Measurements from ENCODE around the gene CDC42BPG. TPM values are rescaled to one million over a fixed set of nuclear protein-coding genes. Genes with fewer than 3 reads are reported as not detected.

The CDC42BPG gene
- total RNA-seq, 1 donor from 2014 or later: 0.05 TPM

DNA sequence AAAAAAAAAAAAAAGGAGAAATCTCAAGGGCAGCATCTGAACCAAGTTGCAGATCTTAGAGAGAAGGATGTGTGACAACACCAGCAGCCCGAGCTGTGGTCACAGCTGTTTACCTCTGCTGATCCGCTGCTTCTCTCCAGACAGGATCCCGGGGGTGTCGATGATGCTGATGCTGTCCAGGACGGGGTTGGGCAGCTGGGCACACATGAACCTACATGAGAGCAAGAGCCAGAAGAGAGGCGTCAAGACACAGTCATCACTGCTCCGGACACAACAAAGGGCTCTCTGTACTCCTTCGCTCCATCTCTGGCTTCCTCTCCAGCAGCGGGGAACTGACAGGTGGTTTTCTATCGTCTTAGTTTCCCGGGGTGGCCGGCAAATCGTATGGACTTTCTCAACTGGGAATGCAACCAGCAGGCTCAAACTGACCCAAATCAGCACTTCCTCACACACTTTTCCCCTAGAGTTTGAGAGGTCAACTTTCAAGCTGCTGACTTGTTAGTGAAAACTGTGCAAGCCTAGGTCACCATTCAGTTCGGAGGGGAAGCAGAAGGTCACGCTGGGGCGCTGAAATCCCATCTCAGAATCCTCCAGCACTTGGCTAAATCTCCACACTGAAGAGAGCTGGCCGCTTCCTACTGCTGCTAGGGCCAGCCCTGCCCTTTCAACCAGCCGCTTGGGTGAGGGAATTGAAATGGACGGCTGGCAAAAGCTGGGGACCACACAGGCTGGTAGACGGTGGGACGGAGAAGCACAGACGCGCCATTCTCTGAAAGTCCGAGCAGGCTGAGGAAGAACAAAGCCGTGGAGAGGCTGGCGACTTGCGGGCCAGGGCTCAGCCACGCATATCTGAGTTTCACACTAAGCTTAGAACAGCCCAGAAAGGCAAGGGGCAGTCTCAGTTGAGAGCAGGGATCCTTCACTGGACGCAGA, 30.1 kb upstream of the CDC42BPG start:
- Mint-ChIP-seq H3K9me3 (no peaks in the 10 kb centered on the region), H3K4me3 (peak overlapping the region; percentile 100), H3K27ac (peak overlapping the region; percentile 53), H3K27me3 (no peaks in the 10 kb centered on the region), H3K36me3 (ENCODE audit: low read depth) (peaks cover 57% of the 10 kb centered on the region), H3K4me1 (peaks cover 71% of the 10 kb centered on the region)
- intact Hi-C loops (cut with micrococcal nuclease): no loop called here
- no peak for DNase-seq

DNA sequence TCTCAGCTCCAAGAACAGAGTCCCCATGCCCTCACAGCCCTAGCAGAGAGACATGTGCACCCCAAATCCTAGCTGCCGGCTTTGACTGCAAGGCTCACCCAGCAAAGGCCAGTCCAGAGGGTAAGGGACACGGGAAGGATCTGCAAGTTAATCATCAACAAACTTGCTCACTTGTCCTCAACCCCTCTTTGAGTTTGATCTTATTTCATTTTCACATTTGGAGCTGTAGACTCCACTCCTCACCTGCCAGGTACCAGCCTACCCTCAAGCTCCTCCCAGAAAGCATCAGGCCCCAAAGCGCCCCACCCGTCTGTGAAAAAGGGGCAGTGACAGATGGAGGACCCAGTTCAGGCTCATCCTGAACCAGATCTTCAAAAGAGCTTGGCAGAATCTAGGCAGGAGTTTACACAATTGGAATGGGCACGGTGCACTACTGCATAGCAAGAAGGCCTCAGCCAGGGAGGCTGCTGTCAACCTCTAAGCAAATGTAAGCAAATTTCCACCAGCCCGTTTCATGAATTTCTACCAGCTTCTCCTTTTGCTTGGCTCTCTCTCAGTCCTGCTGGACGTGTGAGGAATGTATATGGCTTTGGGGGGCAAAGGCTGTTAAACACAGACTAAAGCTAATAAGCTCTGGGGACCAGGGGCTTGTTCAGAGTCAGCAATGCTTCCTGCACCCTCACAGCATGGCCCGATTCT, 28.5 kb upstream of the CDC42BPG start:
- peaks cover 69% of the 10 kb centered on the region for H3K36me3 Mint-ChIP-seq (ENCODE audit: low read depth)
- no peaks in the 10 kb centered on the region for H3K27me3 Mint-ChIP-seq
- DNase-seq: no peak
- peak overlapping the region; percentile 1 for H3K4me3 Mint-ChIP-seq
- intact Hi-C loops (cut with micrococcal nuclease): no loop called here
- H3K4me1 Mint-ChIP-seq: peaks cover 80% of the 10 kb centered on the region
- peak overlapping the region; percentile 7 for H3K27ac Mint-ChIP-seq
- no peaks in the 10 kb centered on the region for H3K9me3 Mint-ChIP-seq

DNA sequence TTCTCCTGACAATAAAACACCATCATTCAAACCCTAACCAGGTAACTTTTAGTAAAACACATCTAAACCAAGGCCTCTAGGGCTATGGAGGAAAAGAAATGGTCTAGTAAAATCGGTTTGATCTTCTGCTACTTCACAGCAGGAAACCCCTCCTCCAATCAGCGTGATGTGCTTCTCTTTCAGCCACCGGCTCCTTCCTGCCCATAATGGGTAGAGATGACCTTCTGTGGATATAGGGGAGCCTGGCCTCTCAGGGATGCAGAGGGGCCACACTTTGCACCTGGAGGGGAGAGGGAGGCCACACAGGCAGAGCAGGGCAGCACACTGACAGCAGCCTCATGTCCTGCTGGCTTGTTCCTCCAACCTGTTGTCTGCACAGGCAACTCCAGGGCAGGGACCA, 27.0 kb upstream of the CDC42BPG start:
- Mint-ChIP-seq H3K9me3 (no peaks in the 10 kb centered on the region), H3K4me1 (peaks cover 74% of the 10 kb centered on the region), H3K27ac (peak overlapping the region; percentile 61), H3K4me3 (peak overlapping the region; percentile 61), H3K27me3 (no peaks in the 10 kb centered on the region), H3K36me3 (ENCODE audit: low read depth) (peaks cover 64% of the 10 kb centered on the region)
- intact Hi-C loops (cut with micrococcal nuclease): no loop called here
- DNase-seq: no peak

DNA sequence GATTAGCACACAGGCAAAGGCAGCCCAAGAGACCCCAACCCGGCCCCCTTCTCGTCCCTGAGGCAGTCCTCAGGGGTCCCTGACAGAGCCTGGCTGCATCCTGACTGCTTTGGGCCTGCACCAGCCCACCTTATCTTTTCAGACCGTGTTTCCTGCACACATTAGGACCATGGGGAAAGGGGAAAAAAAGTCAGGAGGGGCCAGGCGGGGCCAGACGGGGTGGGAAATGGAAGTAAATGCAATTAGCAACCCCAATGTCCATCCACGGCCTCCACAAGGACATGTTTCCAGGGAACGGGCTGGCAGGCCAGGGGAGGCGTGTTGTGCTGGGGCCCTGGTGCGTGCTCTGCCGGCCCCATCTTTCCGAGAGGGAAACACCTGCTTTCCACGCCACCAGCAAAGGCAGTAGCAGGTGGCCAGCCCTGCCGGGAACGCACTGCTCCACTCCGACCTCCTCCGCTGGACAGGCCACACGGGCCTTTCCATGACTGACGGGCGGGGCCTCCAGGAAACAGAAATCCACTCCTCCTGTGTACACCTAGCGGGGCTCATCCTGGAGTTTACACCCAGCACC, 26.5 kb upstream of the CDC42BPG start:
- intact Hi-C loops (cut with micrococcal nuclease): no loop called here
- no peak for DNase-seq
- no peaks in the 10 kb centered on the region for H3K27me3 Mint-ChIP-seq
- peaks cover 3% of the 10 kb centered on the region for H3K9me3 Mint-ChIP-seq
- peak overlapping the region; percentile 70 for H3K4me3 Mint-ChIP-seq
- peaks cover 74% of the 10 kb centered on the region for H3K4me1 Mint-ChIP-seq
- H3K27ac Mint-ChIP-seq: peak overlapping the region; percentile 81
- peaks cover 65% of the 10 kb centered on the region for H3K36me3 Mint-ChIP-seq (ENCODE audit: low read depth)

DNA sequence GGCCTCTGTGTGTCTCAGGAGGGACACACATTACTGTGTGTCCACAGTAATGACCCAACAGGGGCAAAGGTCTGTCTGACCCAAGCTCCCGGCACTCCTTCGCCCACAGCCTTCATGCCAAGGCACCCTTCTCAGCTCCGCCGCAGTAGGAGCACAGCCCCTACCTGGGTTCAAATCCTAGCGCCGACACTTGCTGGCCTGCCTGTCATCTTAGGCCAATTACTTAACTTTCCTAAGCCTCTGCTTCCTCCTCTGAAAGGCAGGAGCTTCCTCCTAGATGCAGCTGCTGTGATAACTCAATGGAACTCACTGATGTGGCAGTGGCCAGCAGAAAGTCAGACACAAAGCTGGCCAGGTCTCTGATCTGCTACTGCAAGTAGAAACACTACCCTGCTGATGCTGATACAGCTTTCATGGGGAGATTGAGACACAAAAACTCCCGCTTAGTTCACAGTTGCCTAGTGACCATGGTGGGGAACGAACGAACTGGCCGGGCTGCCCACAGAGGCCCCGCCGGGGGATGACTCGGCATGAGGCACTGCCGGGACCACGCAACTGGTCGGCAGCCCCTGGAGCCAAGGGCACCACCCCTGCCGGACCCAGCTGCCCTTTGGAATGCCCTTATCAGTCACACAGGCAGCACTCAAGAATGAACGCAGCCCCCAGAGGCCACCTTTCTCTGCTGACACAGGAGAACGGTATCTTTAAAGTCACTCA, 25.9 kb upstream of the CDC42BPG start:
- Mint-ChIP-seq H3K4me3 (peak overlapping the region; percentile 70), H3K9me3 (peaks cover 7% of the 10 kb centered on the region), H3K4me1 (peaks cover 74% of the 10 kb centered on the region), H3K27ac (peak overlapping the region; percentile 81), H3K36me3 (ENCODE audit: low read depth) (peaks cover 64% of the 10 kb centered on the region), H3K27me3 (no peaks in the 10 kb centered on the region)
- DNase-seq: no peak
- intact Hi-C loops (cut with micrococcal nuclease): no loop called here

DNA sequence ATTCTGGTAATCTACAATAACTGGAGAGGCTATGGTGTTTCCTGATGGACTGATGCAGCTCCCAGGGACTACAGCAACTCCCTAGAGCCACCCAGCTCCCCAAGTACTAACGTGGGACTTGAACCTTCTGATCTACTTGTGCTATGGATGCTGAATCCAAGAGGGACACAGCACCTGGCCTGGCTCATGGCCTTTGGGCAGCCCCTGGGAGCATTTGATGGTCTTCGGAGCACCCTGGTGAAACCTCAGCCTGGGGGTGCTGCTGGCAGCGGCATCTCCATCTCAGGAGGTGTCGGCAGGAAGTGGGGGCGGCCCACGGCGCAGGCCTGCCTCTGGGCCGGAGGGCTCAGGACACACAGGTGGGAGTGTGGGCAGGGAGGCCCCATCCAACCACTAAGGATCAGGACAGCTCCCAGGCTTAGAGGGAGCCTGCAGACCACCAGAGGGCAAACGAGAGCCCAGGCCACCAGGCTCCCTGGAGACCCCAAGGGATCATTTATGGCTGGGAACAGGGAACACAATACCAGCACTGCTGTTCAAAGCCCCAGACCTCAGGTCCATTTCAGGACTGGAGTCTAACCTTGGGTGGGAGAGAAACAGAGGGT, 25.2 kb upstream of the CDC42BPG start:
- H3K4me3 Mint-ChIP-seq: peak overlapping the region; percentile 77
- peak; percentile 77 for DNase-seq
- H3K27ac Mint-ChIP-seq: peak overlapping the region; percentile 84
- intact Hi-C loops (cut with micrococcal nuclease): loop anchor here (1.0 kb wide), 1 partner anchor 10 kb away; no protein-coding TSS in a partner anchor
- peaks cover 57% of the 10 kb centered on the region for H3K36me3 Mint-ChIP-seq (ENCODE audit: low read depth)
- H3K9me3 Mint-ChIP-seq: peaks cover 7% of the 10 kb centered on the region
- peaks cover 74% of the 10 kb centered on the region for H3K4me1 Mint-ChIP-seq
- no peaks in the 10 kb centered on the region for H3K27me3 Mint-ChIP-seq

DNA sequence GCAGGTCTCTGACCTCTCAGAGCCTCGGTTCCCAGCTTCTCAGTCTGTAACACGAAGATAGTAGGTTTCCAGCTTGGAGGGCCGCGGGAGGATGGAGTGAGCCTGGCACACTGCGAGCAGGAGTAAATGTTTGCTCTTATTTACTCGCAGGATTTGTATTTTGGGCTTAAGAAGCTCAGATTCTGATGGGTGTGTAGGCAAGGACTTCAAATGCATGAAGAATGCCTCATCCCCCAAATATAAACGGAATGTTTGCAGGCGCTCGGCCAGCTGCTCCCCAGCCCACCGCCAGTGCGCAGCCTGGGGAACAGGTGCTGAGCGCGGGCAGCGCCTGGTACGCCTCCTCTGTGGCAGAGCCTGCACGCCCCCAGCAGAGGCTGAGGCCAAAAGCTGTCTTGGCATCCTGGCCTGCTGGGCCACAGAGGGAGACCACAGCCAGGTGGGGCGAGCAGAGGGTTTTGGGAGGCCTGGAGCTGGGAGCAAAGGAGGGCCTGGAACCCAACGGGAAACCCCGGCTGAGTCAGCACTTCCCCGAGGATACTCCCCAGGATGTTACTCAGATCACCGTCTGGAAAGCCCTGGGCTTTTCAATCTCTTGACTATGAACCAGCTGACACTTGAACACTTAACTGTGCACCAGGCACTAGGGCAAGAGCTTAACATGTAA, 24.6 kb upstream of the CDC42BPG start:
- intact Hi-C loops (cut with micrococcal nuclease): loop anchor here (1.0 kb wide), 1 partner anchor 10 kb away; no protein-coding TSS in a partner anchor
- peak overlapping the region; percentile 84 for H3K27ac Mint-ChIP-seq
- H3K4me3 Mint-ChIP-seq: peak overlapping the region; percentile 77
- H3K27me3 Mint-ChIP-seq: no peaks in the 10 kb centered on the region
- peaks cover 73% of the 10 kb centered on the region for H3K4me1 Mint-ChIP-seq
- peaks cover 7% of the 10 kb centered on the region for H3K9me3 Mint-ChIP-seq
- peaks cover 51% of the 10 kb centered on the region for H3K36me3 Mint-ChIP-seq (ENCODE audit: low read depth)
- peak; percentile 72 for DNase-seq

DNA sequence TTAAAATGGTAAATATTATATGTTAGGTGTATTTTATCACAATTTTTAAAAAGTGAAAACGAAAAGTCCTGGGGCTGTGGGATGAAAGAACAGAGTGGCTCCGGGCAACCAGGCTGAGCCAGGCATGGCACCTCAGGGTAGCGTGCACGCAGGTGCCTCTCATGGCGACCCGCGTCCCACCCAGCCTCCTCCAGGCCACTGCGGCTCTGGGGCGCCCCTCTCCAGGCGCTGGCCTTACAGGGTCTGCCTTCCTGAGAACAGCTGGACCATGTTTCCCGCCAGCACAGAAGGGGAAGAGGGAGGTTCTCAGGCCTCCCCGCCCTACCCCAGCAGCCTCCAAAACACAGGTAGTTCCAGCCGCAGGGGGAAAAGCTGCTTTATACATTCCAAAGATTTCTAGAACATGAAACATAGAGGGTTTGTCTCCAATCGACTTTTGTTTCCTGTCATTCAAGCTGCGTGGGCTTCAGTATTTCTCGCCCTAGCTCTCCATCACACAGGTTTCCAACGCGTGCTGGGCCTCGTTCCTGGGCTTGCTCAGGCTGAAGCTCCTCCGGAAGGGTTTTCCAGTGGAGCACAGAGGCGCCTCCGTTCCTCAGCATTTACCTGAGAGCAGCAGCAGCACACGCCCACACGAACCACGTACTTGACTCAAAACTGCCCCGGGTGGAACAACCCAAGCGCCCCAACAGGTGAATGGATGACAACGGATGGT, 23.5 kb upstream of the CDC42BPG start:
- Mint-ChIP-seq H3K4me3 (peak overlapping the region; percentile 77), H3K27ac (peak overlapping the region; percentile 84), H3K36me3 (ENCODE audit: low read depth) (peaks cover 47% of the 10 kb centered on the region), H3K27me3 (no peaks in the 10 kb centered on the region), H3K4me1 (peaks cover 73% of the 10 kb centered on the region), H3K9me3 (peaks cover 7% of the 10 kb centered on the region)
- no peak for DNase-seq
- intact Hi-C loops (cut with micrococcal nuclease): no loop called here

DNA sequence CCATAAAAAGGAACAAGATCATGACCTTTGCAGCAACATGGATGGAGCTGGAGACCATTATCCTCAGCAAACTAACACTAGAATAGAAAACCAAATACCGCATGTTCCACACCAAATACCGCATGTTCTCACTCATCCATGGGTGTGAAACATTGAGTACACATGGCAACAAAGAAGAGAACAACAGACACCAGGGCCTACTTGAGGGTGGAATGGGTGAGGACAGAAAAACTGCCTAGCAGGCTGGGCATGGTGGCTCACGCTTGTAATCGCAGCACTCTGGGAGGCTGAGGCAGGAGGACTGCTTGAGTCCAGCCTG, 21.7 kb upstream of the CDC42BPG start:
- Mint-ChIP-seq H3K9me3 (peaks cover 7% of the 10 kb centered on the region), H3K27me3 (no peaks in the 10 kb centered on the region)

DNA sequence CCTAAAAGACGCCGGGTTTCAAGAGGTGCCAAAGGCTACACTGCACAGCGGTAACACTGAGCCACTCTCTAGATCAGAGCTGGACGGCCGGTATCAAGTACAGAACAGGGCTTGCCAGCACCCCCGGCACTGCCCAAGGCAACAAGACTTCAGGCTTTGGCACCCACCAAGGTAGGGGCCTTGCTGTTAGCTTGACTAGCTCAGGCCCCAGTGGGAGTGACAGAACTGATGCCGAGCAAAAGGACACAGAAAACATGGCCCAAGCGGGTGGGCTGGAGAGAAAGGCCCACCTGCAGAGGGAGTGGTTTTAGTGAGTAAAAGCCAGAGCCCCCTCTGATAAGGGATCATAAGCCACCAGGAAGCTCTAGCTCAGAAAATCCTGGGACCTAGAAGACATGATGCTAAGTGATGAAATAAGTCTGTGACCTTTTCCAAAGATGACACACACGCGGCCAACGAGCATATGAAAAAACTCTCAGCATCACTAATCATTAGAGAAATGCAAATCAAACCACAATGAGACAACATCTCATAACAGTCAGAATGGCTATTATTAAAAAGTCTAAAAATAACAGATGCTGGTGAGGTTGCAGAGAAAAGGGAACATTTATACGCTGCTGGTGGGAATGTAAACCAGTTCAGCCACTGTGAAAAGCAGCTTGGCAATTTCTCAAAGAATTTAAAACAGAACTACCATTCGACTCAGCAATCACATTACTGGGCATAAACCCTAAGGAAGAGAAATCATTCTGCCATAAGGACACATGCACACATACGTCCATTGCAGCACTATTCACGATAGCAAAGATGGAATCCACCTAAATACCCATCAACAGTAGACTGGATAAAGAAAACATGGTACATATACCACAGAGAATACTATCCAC, 21.1 kb upstream of the CDC42BPG start:
- Mint-ChIP-seq H3K4me1 (peaks cover 77% of the 10 kb centered on the region), H3K9me3 (peaks cover 7% of the 10 kb centered on the region), H3K4me3 (peak overlapping the region; percentile 76), H3K36me3 (ENCODE audit: low read depth) (peaks cover 35% of the 10 kb centered on the region), H3K27ac (peak overlapping the region; percentile 95), H3K27me3 (no peaks in the 10 kb centered on the region)
- DNase-seq: no peak
- intact Hi-C loops (cut with micrococcal nuclease): loop anchor here (1.0 to 2.0 kb wide), 2 partner anchors 9 to 15 kb away; no protein-coding TSS in a partner anchor

More for the DNA sequence above, 21.7 kb upstream of the CDC42BPG start:
- peak overlapping the region; percentile 95 for H3K27ac Mint-ChIP-seq
- H3K4me1 Mint-ChIP-seq: peaks cover 75% of the 10 kb centered on the region
- intact Hi-C loops (cut with micrococcal nuclease): no loop called here
- no peak for DNase-seq
- H3K4me3 Mint-ChIP-seq: peak overlapping the region; percentile 76
- H3K36me3 Mint-ChIP-seq (ENCODE audit: low read depth): peaks cover 35% of the 10 kb centered on the region

DNA sequence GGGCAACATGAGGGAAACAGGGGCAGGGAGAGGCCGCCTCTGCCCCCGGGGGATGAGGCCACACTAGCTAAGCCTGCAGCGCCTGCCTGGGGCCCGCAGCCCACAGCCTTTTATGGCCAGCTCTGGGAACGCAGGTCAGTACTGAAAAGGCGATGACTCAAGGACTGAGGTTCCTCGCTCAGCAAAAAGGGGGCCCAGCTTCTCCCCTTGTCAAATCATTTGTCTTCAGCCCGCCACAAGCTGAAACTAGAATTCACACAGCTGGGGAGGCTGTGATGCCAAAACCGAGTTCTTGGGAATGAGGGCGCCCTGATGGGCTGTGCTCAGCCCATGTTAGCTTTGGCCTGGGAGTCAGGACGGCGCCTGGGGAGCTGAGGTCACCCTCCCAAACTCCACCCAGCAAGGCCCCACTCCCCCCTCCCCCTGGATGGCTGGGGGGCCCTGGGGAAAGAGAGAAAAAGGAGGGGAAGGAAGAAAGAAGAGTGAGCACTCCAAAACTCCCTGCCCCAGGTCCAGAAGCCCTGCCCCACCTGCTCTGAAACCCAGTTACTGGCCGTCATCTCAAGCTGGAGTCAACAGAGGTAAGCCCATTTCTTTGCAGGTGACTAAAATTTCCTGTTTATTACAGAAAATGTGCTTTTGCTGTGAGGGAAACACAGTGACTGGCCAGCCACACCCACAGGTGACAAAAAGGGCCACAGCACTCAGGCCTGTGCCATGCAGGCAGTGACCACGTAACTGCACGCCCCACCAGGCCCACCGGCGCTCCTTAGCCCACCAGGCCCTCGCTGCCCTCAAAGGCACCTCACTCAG, 20.2 kb upstream of the CDC42BPG start:
- H3K36me3 Mint-ChIP-seq (ENCODE audit: low read depth): peaks cover 40% of the 10 kb centered on the region
- peak overlapping the region; percentile 76 for H3K4me3 Mint-ChIP-seq
- H3K4me1 Mint-ChIP-seq: peaks cover 76% of the 10 kb centered on the region
- DNase-seq: peak; percentile 72
- intact Hi-C loops (cut with micrococcal nuclease): loop anchor here (1.0 to 2.0 kb wide), 3 partner anchors 8 to 14 kb away; partner anchors contain the start of gene EHD1
- no peaks in the 10 kb centered on the region for H3K27me3 Mint-ChIP-seq
- H3K27ac Mint-ChIP-seq: peak overlapping the region; percentile 95
- H3K9me3 Mint-ChIP-seq: peaks cover 7% of the 10 kb centered on the region

Measured in activated CD4-positive, alpha-beta T cell treated with anti-CD3 and anti-CD28 coated beads, Interleukin-2, amount 10 ng/mL, durations not matched to agents 24 days and 14 days (primary cell).